Measurements from ENCODE around the gene GLA. TPM values are rescaled to one million over a fixed set of nuclear protein-coding genes. Genes with fewer than 3 reads are reported as not detected.

The GLA gene
- polyA plus RNA-seq, 3 donors from 2014 or later: 19.3 to 23.6 (median 22.7) TPM

- Mint-ChIP-seq H3K36me3 (peaks cover 0 to 3% (median 0%) of the 10 kb centered on the region in 3 donors), H3K27me3 (ENCODE audit: low read depth in 3 of 3) (peaks cover 4 to 10% (median 5%) of the 10 kb centered on the region in 3 donors), H3K4me1 (peaks cover 22 to 47% of the 10 kb centered on the region in 2 donors), H3K27ac (peak overlapping the region; percentile 62 to 86 (median 79)), H3K9me3 (no peaks in the 10 kb centered on the region), H3K4me3 (peak overlapping the region in 4 of 5 donors; percentile 4 to 56 (median 38))
- DNase-seq: peak; percentile 57 to 67 (median 63)
Observed at GRCh38 chrX:101415180-101416145, 7.7 kb upstream of the GLA start.

DNA sequence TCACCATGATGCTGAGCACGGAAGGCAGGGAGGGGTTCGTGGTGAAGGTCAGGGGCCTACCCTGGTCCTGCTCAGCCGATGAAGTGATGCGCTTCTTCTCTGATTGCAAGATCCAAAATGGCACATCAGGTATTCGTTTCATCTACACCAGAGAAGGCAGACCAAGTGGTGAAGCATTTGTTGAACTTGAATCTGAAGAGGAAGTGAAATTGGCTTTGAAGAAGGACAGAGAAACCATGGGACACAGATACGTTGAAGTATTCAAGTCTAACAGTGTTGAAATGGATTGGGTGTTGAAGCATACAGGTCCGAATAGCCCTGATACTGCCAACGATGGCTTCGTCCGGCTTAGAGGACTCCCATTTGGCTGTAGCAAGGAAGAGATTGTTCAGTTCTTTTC is 4.3 kb upstream of the GLA start:
- H3K4me1 Mint-ChIP-seq: peaks cover 24 to 49% of the 10 kb centered on the region in 2 donors
- H3K9me3 Mint-ChIP-seq: no peaks in the 10 kb centered on the region
- H3K27me3 Mint-ChIP-seq (ENCODE audit: low read depth in 3 of 3): peaks cover 3 to 18% (median 12%) of the 10 kb centered on the region in 3 donors
- no peaks in the 10 kb centered on the region for H3K36me3 Mint-ChIP-seq
- H3K4me3 Mint-ChIP-seq: no peak overlapping the region
- DNase-seq: no peak
- peak overlapping the region in 1 of 6 donors; percentile 11 for H3K27ac Mint-ChIP-seq

DNA sequence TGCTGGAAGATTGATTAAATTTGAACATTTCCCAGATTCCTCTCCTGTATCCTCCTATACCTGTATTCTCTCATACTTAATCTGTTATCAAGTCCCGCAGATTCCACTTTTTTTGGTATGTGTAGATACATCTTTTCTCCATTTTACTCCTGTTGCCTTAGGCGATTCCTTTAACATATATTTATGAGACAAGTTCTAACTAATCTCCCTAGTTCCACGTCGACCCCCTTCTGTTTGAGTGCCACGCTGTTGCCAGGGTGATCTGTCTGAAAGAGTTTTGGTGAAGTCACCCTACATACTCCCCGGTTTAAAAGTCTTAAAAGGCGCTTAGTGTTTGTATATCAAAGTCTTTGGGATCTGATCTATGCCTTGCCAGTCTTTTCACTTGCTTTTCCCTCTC is 2.7 kb upstream of the GLA start:
- DNase-seq: no peak
- Mint-ChIP-seq H3K27me3 (ENCODE audit: low read depth in 3 of 3) (peaks cover 3 to 18% (median 10%) of the 10 kb centered on the region in 3 donors), H3K4me3 (peak overlapping the region in 4 of 5 donors; percentile 0 to 65 (median 22)), H3K27ac (peak overlapping the region; percentile 50 to 100 (median 71)), H3K9me3 (no peaks in the 10 kb centered on the region), H3K36me3 (no peaks in the 10 kb centered on the region), H3K4me1 (peaks cover 23 to 54% of the 10 kb centered on the region in 2 donors)

GRCh38 chrX:101409043-101409442 is 1.3 kb upstream of the GLA start:
- no peak for DNase-seq
- Mint-ChIP-seq H3K4me1 (peaks cover 22 to 50% of the 10 kb centered on the region in 2 donors), H3K4me3 (peak overlapping the region; percentile 90 to 97 (median 91)), H3K27me3 (ENCODE audit: low read depth in 3 of 3) (peaks cover 3 to 20% (median 10%) of the 10 kb centered on the region in 3 donors), H3K9me3 (no peaks in the 10 kb centered on the region), H3K27ac (peak overlapping the region; percentile 97 to 100 (median 100)), H3K36me3 (no peaks in the 10 kb centered on the region)

- peaks cover 22 to 50% of the 10 kb centered on the region in 2 donors for H3K4me1 Mint-ChIP-seq
- no peak for DNase-seq
Observed at GRCh38 chrX:101408532-101408841, 762 bp upstream of the GLA start.

DNA sequence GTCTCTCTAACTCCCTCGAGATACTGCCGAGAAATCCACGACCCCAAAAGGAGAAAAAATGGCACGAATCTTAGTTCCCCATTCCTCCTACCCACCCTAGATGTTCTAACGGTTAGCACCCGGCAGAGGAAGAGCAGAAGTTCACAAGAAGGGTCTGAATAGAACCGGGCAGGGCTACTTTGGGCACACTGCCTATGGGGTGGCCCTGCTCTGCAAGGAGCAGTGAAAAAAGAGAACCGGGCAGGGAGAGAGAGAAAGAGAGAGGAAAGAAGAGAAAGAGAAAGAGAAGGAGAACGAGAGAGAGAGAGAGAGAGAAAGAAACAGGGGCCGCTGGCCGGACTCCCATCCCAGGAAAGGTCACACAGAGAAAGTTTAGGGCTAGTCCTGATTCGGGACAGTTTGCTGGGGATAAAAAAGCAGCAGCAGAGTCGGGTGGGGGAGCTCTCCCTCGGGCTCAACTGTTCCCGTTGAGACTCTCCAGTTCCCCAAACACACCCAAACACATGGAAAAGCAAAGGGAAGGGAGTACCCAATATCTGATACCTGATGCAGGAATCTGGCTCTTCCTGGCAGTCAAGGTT is 468 bp downstream of the GLA start:
- Mint-ChIP-seq H3K36me3 (peaks cover 0 to 1% (median 0%) of the 10 kb centered on the region in 3 donors), H3K27ac (peak overlapping the region; percentile 97 to 100 (median 100)), H3K9me3 (no peaks in the 10 kb centered on the region), H3K4me3 (peak overlapping the region; percentile 90 to 97 (median 91)), H3K27me3 (ENCODE audit: low read depth in 3 of 3) (peaks cover 5 to 20% (median 10%) of the 10 kb centered on the region in 3 donors), H3K4me1 (peaks cover 22 to 44% of the 10 kb centered on the region in 2 donors)
- DNase-seq: peak in 2 of 3 donors; percentile 5 to 12

More at GRCh38 chrX:101408532-101408841, 762 bp upstream of the GLA start:
- peaks cover 3 to 20% (median 10%) of the 10 kb centered on the region in 3 donors for H3K27me3 Mint-ChIP-seq (ENCODE audit: low read depth in 3 of 3)
- no peaks in the 10 kb centered on the region for H3K36me3 Mint-ChIP-seq
- peak overlapping the region; percentile 90 to 97 (median 91) for H3K4me3 Mint-ChIP-seq
- H3K27ac Mint-ChIP-seq: peak overlapping the region; percentile 97 to 100 (median 100)
- H3K9me3 Mint-ChIP-seq: no peaks in the 10 kb centered on the region

DNA sequence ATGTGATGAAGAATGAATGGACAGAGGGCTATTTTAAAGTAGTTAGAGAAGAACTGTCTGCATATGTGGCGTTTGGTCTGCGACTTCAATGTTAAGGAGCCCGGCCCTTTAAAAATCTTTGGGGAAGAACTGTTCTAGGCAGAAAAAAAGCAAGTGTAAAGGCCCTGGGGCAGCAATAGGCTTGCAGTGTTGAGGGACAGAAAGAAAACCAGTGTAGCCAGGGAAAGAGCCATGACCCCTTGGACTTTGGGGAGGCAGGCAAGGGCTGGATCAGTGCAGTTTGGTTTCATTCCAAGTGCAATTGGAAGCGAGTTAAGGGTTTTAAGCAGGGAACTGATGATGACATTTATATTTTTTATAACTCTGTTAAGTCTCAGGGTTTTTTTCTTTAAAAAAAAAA is 7.9 kb downstream of the GLA start:
- Mint-ChIP-seq H3K9me3 (no peaks in the 10 kb centered on the region), H3K36me3 (peaks cover 0 to 9% (median 0%) of the 10 kb centered on the region in 3 donors)

GRCh38 chrX:101398694-101399093 is 9.0 kb downstream of the GLA start:
- Mint-ChIP-seq H3K9me3 (no peaks in the 10 kb centered on the region), H3K36me3 (peaks cover 0 to 9% (median 0%) of the 10 kb centered on the region in 3 donors), H3K4me1 (no peaks in the 10 kb centered on the region), H3K27ac (no peak overlapping the region), H3K27me3 (ENCODE audit: low read depth in 3 of 3) (peaks cover 0 to 5% (median 1%) of the 10 kb centered on the region in 3 donors), H3K4me3 (no peak overlapping the region)
- no peak for DNase-seq

More for the DNA sequence above, 7.9 kb downstream of the GLA start:
- Mint-ChIP-seq H3K4me1 (no peaks in the 10 kb centered on the region), H3K4me3 (no peak overlapping the region), H3K27ac (no peak overlapping the region), H3K27me3 (ENCODE audit: low read depth in 3 of 3) (peaks cover 0 to 5% (median 2%) of the 10 kb centered on the region in 3 donors)
- no peak for DNase-seq

GRCh38 chrX:101397779-101398178 is 9.9 kb downstream of the GLA start:
- no peak for DNase-seq
- H3K36me3 Mint-ChIP-seq: peaks cover 0 to 9% (median 0%) of the 10 kb centered on the region in 3 donors
- H3K4me3 Mint-ChIP-seq: no peak overlapping the region
- no peaks in the 10 kb centered on the region for H3K4me1 Mint-ChIP-seq
- H3K9me3 Mint-ChIP-seq: no peaks in the 10 kb centered on the region
- H3K27ac Mint-ChIP-seq: no peak overlapping the region
- peaks cover 0 to 7% (median 1%) of the 10 kb centered on the region in 3 donors for H3K27me3 Mint-ChIP-seq (ENCODE audit: low read depth in 3 of 3)

DNA sequence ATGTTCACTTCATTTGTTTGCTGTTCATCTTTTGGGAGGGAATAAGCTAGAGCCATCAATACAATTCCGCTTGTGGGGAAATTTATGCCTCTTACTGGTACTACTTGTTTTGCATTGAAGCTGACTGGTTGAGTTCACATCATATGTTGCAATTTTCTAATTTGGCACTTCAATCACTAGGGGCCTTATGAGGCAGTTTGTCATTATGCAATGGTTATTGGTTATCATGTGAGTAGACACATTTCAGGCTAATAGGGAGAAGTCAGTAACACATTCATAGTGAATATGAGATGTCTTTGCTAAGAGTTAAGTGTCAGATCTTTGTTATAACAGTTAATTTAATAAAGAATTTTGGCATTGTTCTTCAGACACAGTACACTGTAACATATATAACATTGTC is 11.9 kb downstream of the GLA start:
- Mint-ChIP-seq H3K36me3 (peaks cover 0 to 4% (median 4%) of the 10 kb centered on the region in 3 donors), H3K27me3 (ENCODE audit: low read depth in 3 of 3) (peaks cover 0 to 2% (median 2%) of the 10 kb centered on the region in 3 donors), H3K9me3 (no peaks in the 10 kb centered on the region), H3K27ac (peak overlapping the region in 2 of 6 donors; percentile 3 to 5), H3K4me3 (no peak overlapping the region), H3K4me1 (peaks cover 13 to 19% of the 10 kb centered on the region in 2 donors)
- no peak for DNase-seq

DNA sequence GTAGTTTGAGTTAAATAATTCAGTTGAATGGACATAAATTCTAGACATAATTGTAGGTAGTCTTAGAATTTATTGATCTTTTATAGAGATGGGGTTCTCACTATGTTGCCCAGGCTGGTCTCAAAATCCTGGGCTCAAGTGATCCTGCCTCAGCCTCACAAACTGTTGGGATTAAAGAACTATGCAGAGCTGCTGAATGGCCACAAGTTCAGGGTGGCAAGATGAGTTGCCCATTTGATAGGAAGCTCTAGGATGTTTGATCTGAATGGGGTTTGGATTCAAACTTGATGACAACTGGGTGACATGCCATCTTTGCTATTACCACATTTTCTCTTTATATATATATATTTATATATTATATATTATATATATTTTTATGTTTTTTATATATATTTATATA is 13.4 kb downstream of the GLA start:
- Mint-ChIP-seq H3K27ac (peak overlapping the region in 2 of 6 donors; percentile 40 to 41), H3K9me3 (no peaks in the 10 kb centered on the region), H3K4me1 (peaks cover 18 to 24% of the 10 kb centered on the region in 2 donors), H3K36me3 (peaks cover 0 to 4% (median 0%) of the 10 kb centered on the region in 3 donors), H3K27me3 (ENCODE audit: low read depth in 3 of 3) (peaks cover 0 to 2% (median 2%) of the 10 kb centered on the region in 3 donors), H3K4me3 (no peak overlapping the region)
- no peak for DNase-seq

DNA sequence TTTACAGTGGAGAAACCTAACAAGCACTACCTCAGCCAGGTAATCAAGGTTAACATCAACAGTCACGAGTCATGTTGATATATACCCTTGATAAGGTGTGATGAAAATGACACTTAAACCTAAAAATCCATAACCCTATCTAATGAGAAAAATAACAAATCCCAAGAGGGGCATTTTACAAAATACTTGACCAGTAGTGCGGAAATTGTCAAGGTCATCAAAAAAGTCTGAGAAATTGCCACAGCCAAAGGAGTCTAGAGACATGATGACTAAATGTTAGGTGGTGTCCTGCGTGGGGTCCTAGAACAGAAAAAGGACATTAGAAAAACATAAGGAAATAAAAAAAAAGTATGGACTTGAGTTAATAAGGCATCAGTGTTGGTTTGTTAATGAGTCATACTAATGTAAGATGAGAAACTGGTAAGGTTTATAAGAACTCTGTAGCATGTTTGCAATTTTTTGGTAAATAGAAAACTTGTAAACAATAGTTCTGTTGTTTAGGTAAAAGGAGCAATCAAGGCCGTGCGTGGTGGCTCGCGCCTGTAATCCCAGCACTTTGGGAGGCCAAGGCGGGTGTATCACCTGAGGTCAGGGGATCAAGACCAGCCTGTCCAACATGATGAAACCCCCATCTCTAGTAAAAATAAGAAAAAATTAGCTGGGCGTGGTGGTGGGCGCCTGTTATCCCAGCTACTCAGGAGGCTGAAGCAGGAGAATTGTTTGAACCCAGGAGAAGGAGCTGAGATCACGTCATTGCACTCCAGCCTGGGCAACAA is 14.0 kb downstream of the GLA start:
- Mint-ChIP-seq H3K4me1 (peaks cover 18 to 24% of the 10 kb centered on the region in 2 donors), H3K36me3 (peaks cover 0 to 4% (median 0%) of the 10 kb centered on the region in 3 donors), H3K4me3 (no peak overlapping the region), H3K9me3 (no peaks in the 10 kb centered on the region), H3K27ac (peak overlapping the region in 2 of 6 donors; percentile 64), H3K27me3 (ENCODE audit: low read depth in 3 of 3) (peaks cover 0 to 2% (median 2%) of the 10 kb centered on the region in 3 donors)
- DNase-seq: no peak

- no peak for DNase-seq
- H3K27ac Mint-ChIP-seq: peak overlapping the region; percentile 91 to 97 (median 95)
- peaks cover 18 to 24% of the 10 kb centered on the region in 2 donors for H3K4me1 Mint-ChIP-seq
- no peaks in the 10 kb centered on the region for H3K9me3 Mint-ChIP-seq
- H3K4me3 Mint-ChIP-seq: peak overlapping the region; percentile 94 to 97 (median 96)
- H3K36me3 Mint-ChIP-seq: peaks cover 0 to 4% (median 0%) of the 10 kb centered on the region in 3 donors
- H3K27me3 Mint-ChIP-seq (ENCODE audit: low read depth in 3 of 3): peaks cover 0 to 4% (median 2%) of the 10 kb centered on the region in 3 donors
Observed at GRCh38 chrX:101391831-101392230, 15.9 kb downstream of the GLA start.
